HG03025 (cell line): Measurements from ENCODE around the gene SS18L1.

Experiments
- ATAC-seq: cut with Tn5 transposase; IDR thresholded peaks from one replicate; pipeline ENCODE4 v1.9.1; 2021; ENCODE audit warnings: mild to moderate bottlenecking, moderate library complexity; ENCODE audit not compliant: unreplicated experiment, low FRiP score

SS18L1 gene

DNA sequence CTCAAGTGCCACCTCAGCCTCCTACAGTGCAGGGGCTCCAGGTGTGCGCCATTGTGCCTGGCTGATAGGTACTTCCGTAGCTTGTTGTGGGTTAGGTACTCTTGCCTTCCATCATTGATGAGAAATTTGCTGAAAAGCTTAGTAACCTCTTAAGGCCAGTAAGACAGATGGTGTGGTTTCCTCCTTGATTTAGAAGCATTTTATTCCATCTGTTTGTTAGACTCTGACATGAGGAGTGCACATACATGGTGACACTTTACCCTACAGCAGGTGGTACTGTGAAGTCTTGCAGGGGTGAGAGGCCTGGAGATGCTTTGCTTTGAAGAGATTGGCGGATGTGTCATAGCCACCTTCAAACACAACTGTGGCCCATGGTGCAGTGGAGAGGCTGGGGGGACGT is 24.5 kb downstream of the SS18L1 start:
- no peak for ATAC-seq

GRCh38 chr20:62168890-62169435 is 25.4 kb downstream of the SS18L1 start:
- ATAC-seq: no peak

GRCh38 chr20:62170536-62170935 is 27.0 kb downstream of the SS18L1 start:
- no peak for ATAC-seq

DNA sequence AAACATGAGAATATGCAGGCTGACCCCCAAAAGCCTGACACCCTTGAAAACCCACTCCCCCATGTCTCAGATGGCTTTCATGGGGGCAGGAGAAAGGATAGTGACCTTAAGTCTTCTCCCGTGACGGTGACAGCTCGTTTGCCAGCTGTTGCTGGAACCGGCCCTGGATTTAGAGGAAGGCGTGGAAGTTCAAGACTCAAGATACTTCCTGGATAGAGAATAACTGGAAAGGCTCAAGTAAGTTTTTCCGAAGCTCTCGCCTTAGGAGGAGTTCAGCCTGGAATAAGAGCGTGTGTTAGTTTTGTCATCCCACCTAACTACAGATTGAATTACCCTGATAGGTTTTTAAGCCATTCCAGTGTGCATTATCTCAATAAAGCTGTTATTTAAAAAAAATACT is 27.7 kb downstream of the SS18L1 start:
- no peak for ATAC-seq

- ATAC-seq: no peak
Observed at GRCh38 chr20:62172666-62173065, 29.1 kb downstream of the SS18L1 start.

DNA sequence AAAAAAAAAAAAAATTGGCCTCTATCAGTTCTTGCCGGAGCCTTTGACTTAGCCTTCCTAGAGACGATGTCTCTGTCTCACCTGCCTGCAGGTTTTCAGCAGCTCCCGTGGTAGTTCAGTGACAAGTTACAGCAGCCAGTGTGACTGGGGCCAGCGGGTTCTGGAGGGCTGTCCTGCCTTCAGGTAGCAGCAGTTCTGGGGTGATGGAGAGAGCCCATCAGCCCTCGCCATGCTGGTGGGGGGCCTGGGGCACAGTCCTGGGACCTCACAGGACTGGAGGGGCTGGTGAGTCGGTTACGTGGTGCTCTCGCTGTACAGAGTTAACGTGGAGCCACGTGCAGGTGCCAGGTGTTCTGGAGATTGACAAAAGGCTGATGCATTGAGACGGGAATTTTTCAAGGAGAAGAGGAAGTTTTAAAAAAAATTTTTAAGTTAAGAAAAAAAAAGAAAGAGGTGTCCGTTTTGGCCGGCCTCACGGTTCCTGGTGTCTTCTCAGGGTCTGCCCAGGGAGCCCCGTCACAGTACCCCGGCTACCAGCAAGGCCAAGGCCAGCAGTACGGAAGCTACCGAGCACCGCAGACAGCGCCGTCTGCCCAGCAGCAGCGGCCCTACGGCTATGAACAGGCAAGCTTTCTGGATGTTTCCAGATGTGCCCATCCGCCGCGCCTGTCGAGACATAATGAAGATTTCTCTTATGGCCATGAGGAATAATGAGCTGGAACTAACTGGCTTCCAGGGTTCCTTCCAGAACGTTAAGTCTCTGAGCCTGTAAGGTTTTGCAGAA is 30.6 kb downstream of the SS18L1 start:
- no peak for ATAC-seq

- ATAC-seq: no peak
Observed at GRCh38 chr20:62174870-62175624, 31.5 kb downstream of the SS18L1 start.

DNA sequence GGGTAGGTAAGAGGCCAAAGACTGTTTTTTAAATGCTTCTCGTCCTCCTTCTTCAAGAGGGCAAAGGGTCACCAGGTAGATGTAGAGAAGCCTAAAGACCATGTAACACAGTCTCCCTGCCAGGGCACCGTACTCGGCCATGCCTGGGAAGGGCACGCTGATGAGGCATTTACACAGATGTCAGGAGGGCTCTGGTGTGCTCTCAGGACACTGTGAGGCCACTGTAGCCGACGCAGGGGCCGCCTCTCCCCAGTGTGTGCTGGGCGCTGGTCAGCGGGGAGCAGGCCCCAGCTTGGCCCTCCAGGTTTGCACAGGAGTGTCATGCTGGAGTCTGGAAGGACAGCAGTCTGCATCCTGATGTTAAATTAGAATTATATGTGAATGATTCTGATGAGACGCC is 32.1 kb downstream of the SS18L1 start:
- no peak for ATAC-seq

GRCh38 chr20:62176866-62177265 is 33.3 kb downstream of the SS18L1 start:
- no peak for ATAC-seq

- ATAC-seq: no peak
Observed at GRCh38 chr20:62177307-62177706, 33.7 kb downstream of the SS18L1 start.

DNA sequence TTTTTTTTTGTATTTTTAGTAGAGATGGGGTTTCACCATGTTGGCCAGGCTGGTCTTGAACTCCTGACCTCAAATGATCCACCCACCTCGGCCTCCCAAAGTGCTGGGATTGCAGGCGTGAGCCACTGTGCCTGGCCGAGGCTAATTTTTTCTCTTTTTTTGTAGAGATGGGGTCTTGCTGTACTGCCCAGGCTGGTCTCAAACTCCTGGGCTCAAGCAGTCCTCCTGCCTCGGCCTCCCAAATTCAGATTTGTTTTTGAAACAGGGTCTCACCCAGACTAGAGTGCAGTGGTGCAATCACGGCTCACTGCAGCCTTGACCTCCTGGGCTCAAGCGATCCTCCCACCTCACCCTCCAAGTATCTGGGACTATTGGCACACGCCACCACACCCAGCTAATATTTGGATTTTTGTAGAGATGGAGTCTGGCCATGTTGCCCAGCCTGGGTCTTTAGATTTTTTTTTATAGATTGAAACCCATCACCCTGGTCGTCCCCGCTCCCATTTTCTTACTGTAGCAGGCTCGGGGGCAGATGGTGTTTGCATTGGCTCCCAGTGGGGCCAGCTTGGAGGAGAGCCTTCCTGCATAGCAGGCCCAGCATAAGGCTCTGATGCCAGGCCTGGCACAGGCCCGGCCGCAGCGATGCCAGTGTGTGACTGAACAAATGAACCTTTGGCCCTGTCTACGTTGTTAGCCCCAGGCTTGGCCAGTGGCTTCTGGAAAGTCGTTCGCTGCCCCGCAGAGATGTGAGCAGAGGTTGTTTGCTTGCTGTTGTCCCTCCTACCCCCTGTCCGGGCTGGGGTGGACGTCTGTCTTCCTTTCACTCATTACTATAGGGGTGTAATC is 35.0 kb downstream of the SS18L1 start:
- no peak for ATAC-seq

GRCh38 chr20:62179162-62179504 is 35.6 kb downstream of the SS18L1 start:
- ATAC-seq: no peak

DNA sequence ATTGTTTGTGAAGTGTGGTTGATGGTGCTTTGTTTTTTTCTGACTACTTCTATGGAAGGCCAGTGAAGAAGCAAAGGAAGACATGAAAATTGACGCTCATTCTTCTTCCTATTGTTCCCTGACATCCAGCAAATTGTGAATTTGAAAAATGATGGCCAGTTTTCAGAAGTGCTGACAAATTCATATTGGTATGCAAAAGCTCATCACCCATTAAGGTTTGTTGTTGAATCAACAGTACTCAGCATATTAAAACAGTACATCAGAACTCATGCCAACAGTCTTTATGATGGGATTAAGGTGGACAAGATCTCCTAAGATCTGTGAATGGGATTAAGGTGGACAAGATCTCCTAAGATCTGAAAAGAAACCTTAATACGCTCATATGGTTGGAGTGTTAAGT is 38.2 kb downstream of the SS18L1 start:
- no peak for ATAC-seq

DNA sequence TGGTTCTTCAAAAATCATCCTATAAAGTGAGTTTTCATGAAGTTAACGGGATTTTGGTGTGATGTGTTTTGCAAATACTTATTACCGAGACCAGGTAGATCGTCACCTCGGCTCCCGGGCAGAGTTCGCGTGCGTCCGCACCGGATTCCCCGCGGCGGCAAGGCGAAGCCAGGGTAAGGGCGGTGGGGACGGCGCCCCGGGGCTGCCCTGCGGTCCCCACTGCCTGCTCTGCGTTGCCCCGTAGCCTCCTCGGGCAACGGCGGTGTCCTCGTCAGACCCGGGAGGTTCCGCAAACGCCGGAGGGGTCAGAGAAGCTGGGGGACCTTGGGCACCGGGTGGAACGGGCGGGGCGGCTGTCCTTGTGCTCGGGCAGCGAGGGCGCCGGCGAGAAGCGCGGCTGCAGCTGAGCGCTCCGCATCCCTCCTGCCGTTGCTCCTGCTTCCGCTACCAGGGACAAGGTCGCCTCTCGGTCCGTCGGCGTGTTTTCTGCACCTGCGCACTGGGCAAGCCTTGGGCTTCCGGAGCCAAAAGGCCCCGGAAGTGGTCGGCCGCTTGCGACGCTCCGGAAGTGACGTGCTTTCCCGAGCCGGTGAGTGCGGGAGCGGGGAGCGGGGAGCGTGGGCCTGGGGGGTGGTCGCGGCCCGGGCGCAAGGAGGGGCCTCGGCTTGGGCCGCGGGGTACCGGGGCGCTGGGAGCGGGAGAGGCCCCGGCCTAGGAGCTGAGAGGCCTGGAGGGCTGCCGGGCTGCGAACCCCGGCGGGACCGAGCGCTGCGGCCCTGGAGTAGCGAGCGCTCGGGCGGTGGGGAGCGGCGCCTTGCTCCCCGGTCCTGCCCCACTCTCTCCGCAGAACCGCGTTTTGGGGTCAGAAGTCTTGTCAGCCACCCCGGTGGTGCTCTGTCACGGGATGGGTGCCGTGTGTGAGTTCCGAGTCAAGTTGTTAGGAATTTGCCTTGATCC is 39.2 kb downstream of the SS18L1 start, which contains the start of gene MTG2:
Gene MTG2, plus strand, starts transcription at position 560 of the 957 bp plus-strand sequence. CDS start 10,393 bp downstream, outside the sequence.
- ATAC-seq: peak; percentile 81

DNA sequence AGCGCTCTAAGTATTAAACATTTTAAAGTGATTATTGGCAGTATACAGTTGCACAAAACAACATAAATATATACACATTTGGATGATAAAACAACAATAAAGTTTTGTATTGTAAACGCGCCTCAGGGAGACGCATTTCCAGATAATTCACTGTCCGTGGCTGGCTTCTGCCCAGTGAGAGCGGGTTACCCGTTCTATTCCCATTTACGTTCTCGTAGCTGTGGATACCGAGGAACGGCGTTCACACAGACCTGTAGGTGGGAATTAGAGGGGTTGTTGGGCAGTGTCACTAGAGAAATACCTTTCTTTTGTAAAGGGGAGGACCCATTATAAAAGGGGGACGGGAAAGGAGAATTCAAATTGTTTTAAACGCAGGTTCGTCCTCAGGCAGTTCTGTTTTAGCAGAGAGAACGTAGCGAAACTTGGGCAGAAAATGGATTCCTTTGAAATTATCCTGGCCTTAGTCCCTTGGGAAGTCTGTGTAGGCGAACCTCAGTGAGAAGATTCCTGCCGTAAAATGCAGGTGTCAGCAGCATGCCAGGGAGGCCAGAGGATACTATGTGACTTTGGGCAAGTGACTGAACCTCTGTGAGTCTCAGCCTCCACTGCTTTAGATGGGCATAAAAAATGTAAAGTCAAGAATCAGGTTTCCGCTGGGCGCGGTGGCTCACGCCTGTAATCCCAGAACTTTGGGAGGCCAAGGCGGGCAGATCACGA is 40.0 kb downstream of the SS18L1 start:
- ATAC-seq: no peak

- ATAC-seq: no peak
Observed at GRCh38 chr20:62186096-62186426, 42.5 kb downstream of the SS18L1 start.

DNA sequence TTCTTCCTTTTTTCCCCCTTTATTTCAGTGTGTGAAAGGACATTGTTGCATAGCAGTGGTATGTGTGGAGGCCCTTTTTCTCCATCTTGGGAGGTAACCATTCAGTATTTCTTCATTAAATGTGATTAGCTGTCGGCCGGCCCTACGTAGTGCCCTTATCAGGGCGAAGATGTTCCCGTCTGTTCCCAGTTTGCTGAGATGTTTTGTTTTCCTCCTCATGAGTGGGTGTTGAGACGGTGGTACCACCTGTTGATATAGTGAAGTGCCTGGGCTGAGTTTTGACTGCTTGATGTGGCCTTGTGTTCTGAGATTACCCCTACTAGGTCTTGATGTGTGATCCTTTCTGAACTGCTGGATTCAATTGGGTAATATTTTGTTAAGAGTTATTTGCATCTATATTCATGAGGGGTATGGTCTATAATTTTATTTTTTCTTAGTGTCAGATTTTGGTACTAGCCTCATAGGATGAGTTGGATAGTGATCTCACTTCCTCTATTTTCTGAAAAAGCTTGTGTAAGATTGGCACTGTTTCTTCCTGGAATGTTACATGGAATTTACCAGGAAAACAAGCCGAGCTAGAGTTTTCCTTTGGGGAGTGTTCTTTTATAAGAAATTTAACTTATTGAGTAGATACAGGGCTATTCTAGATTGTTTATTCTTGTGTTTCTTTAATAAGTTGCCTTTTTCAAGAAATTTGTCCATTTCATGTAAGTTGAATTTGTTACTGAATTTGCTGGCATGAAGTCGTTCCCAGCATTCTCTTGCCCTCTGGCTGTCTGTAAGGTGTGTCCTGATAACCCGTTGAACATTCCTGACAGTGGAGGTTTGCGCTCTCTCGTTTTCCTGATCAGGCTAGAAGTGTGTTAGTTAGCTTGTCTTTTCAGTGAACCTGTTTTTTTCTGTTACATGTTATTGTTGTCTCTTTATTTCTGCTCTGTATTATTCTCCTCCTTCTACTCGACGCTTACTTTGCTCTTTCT is 43.6 kb downstream of the SS18L1 start:
- no peak for ATAC-seq
